Globus pallidus (tissue), 1 donor: ENCODE data around the gene KIF6.

ENCODE experiments used
- DNase-seq: peaks from one replicate; pipeline ENCODE4 v3.0.0-alpha.2; 2015; ENCODE audit warnings: low spot score

The KIF6 gene

GRCh38 chr6:39319621-39320362 is 405.4 kb downstream of the KIF6 start:
- DNase-seq: no peak

GRCh38 chr6:39317256-39317655 is 408.0 kb downstream of the KIF6 start:
- DNase-seq: no peak

- DNase-seq: no peak
These were observed 410.9 kb downstream of the KIF6 start, which contains the start of gene KCNK17 for GRCh38 chr6:39314273-39314795. Gene KCNK17 (minus strand): TSS chr6:39314419. CDS start chr6:39314320, 99 bp downstream.

DNA sequence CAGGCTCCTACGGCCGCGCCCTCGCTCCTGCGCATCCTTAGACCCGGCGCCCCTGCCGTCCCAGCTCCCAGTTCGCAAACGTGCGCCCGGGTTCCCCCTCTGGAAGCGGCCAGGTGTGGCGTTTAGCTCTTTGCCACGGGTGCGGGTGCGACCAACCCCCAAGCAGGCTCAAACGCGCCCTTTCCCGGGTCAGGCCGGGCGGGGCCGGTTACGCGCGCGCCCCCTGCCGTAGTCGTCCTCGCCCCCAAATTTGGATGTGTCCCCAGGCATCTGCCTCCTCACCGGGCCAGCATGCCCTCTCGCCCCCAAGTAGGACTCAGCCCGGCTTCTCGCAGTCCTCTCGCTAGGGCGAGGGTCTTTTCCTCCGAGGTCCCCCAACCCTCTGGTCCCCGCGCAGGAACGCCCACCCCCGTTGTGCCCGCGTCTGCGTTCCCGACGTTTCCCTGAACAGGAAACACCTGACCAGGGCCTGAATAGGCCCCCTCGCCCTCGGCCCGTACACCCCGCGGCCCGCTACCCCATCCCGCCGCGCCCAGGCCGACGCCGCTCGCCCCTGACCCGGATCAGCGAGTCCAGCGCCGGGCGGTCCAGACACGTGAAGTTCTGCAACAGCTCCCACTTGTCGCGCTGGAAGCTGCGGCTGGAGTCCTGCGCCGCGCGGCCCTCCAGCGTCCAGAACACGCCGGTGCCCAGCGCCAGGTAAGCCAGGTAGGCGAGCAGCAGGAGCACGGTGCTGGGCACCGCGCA is 411.5 kb downstream of the KIF6 start:
- no peak for DNase-seq

DNA sequence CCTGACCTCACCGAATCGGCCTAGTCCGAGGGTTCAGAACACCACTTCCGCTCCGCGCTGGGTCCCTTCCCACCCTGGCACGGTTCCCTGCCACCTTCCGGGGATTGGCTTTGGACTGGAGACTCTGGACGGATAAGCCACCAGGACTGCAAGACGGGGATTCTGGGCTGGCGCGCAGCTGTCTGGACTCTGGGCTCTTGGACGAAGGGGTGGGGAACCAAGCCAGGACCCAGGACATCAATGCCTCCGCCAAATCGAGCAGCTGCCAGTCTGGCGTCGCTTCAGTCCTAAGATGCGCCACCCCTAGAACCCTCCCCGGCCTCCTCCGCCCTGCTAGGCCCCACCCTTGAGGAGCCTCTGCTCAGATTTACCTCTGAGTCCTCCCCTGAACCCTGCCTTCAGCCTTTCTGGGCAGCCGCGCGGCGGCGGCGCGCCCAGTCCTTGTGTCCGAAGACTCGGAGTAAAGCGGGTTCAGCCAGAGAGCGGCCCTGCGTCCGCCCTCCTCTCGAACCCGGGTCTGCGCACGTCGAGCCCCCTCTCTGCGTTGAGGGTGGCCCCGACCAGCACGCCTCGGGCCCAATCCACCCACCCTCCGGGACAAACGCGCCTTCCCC is 412.2 kb downstream of the KIF6 start:
- DNase-seq: no peak

DNA sequence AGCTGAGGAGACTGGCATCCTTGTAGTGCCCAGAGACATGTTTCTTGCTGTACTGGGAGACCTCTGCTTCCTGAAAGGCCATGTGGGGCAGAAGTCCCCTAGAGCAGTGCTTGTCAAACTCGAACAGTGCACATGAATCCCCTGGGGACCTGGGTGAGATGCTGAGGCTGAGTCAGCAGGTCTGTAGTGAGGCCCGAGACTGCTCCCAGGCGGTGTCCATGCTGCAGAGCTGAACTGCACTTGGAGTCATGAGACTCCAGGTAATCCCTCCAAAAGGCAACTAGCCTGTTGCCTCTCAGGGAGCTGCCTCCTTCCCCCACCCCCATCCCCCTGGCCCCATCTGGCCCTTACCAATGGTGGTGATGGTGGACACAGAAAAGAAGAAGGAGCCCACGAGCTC is 414.7 kb downstream of the KIF6 start:
- DNase-seq: no peak

DNA sequence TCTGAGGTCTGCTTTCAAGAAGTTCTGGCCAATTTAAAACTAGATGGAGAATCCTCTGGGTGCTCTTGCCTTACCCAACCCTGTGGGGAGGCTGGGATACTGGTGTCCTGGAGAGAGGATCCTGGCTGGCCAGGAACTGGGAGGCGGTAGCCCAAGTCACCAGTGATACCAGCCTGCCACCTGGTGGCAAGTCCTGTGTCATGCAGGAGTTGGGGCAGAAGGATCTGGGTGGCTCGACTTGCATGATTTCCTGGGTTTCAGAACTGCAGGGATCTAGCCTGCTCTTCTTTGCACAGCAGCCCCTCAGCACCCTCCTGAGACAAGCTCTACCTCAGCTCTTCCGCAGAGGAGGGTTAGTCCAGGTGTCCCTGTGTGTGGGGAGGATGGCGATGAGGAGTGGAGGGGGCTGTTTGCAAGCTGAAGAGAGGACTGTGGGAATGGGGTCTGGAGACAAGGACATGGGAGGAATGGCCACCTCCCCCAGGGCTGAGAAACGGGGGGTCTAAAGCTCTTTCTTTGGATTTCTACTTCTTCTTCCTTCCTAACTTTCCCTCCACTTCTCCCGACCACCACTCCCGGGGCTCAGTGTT is 415.2 kb downstream of the KIF6 start:
- DNase-seq: peak; percentile 52

DNA sequence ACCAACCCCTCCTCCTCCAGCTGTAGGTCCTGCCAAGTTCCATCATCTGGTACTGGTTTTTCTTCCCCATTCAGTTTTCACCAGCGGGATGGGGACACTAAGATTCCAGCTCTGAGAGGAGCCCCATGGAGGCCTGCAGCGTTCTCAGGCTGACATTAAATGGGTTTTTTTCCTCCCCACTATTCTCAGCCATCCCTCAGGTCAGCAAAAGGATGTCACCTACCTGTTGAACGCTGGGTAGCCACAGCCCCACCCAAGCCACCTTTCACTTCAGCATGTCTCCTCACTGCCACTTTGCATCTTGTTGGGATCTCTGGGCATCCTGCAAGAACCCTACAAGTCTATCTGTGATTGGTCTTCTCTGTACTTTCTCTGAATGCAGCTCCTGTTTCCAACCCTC is 417.7 kb downstream of the KIF6 start:
- DNase-seq: no peak

DNA sequence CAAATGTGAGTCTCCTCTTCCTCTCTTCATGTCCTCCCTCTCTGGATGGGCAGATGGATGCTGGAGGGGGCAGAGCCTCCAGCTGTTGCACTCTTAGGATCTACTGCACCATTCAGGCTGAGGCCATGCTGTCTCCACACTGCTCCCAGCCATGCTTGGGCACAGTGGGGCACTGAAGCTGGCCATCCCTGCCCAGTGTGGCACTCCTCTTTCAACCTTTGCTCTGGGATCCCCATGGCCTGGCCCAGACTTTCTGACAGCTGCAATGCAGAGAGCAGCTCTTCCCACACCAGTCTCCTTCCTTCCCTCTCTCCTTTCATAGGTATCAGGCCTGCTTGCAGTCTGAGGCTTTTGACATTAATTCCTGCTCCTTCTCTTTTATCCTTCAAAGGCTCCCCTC is 420.3 kb downstream of the KIF6 start:
- DNase-seq: no peak

DNA sequence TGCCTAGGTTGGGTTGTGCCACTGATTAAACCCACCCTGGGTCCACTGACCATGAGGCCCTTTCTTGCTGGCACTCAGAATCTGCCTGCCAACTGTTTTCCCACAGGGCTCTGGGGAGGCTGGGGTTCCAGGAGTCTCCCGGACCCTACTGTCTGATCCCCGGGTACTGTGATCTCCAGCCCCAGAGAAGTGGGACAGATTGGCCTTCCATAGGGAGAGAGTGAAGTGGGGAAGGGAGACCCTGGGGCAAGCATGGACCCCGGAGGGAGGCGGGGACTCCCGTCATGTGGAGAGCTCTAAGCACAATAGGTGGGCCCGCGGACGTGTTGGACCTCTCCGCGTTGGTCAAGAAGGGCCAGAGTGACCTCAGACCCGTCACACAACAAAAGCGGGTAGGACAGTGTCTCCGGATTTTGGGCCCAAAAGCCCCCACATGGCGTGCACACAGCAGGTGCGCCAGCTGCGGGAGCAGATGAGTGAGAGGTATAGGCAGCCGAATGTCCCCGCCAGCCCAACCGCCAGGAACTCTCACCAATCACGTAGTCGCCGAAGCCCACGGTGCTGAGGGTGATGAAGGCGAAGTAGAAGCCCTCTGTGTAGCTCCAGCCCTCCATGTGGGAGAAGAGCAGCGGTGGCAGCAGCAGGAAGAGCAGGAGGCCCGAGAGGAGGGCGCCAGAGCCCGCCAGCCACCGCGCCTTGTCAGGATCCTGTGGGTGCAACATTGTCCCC is 421.6 kb downstream of the KIF6 start:
- no peak for DNase-seq

GRCh38 chr6:39302669-39303424 is 422.4 kb downstream of the KIF6 start:
- peak; percentile 58 for DNase-seq

GRCh38 chr6:39302011-39302410 is 423.2 kb downstream of the KIF6 start:
- no peak for DNase-seq

DNA sequence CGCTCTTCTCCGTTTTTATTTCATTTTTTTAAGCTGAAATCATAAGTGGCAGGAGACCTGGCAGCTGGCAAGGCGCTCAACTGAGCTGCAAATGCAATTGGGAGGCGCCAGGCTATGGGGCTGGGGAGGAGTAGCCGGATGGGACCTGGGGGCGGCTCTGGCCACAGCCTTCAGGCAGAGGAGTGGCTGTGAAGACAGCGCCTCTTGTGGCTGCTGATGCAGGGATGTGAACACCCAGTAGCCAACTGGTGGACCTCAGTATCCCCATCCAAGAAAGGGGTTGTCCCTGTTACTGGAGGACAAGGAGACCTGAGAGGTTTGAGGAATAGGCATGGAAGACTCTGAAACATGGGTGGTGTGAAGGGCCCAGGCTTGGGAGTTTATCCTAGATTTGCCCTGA is 423.6 kb downstream of the KIF6 start:
- no peak for DNase-seq

- DNase-seq: peak; percentile 43
These were observed 424.5 kb downstream of the KIF6 start for GRCh38 chr6:39300739-39301138.

DNA sequence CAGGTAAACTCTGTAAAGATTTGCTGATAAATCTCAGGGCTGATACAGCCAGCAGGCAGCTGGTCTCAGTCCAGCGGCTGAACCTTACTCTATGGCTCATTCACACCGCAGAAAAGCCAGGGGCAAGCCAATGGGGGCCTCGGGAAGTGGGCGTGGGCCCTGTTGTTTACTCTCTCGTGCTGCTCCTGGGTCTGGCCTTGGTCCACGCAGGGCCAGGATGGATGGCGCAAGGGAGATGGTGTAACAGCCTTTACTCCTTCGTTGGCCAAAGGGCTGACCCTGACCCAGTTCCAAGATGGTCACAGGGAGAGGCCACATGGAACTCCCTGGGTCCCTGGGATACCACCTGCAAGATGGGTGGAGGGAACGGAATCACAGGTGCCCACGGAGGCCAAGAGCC is 427.1 kb downstream of the KIF6 start:
- no peak for DNase-seq

DNA sequence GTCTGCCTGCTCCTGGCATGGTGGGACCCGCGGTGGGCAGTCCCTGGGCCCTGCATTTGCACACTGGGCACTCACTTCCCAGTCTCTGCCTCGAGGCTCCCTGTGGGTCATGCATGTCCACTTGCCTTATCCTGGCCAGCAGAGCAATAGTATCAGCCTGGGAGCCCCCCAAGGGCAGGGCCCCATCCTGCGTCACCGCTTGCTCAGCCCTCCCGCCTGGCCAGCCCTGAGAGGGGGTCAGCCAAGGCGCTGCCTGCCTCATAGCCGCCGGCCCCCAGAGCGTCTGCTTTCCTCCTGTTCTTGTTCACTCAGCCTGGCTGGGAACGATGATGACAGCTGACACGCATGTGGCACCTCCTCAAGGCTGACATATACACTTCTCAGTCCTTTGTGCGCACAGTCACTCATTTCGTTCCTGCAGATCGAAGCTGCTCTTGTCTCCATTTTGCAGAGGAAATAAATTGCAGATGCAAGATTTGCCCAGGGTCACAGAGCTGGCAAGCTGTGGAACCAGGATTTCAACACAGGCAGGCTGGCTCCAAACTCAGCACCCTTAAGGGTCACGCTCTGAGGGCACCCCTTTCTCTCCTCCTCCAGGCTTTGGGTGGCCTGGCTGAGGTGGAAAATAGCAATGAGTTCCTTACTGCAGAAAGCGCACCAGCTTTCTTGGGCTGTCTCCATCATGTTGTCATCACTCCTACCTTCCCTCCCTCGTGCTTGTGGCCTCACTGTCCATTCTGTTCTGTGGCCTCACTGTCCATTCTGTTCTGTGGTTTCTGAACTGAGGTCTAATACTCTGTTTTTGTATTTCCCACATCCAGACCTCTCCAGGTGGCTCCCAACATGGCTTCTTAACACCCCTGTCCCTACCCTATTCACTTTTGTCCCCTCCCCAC is 428.2 kb downstream of the KIF6 start:
- DNase-seq: no peak

DNA sequence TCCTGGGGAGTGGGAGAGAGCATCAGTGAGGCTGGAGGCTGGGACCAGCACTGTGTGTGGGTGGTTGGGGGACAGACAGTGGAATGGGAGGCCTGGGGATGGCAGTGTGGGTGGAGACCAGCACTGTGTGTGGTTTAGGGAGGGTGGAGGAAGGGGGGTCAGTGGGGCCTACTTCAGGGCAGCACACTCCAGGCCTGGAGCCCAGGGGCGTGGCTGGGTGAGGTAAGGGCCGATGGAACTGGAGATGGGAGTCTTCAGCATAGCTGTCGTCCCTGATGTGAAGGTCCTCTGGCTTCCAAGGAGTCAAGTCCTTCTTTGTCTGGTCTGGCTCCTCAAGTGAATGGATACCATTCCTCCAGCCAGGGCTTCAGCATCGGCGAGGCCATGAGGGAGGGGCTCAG is 429.6 kb downstream of the KIF6 start:
- DNase-seq: no peak

DNA sequence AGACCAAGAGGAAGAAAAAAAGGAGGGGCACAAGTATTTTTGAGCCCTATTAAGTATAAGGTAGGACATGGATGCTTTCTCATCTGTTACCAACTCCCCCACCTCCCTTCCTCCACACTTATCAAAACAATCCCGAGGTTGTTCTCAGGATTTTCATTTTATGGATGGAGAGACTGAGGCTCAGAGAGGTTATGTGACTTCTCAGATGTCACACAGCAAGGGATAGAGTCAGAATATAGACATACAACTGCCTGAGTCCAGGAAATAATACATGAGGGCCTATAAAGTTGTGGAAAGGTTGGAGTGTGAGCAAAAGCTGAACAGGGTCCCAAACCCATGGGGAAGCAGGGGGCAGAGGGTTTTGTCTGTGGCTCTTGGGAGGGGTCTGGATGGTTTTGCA is 430.3 kb downstream of the KIF6 start:
- DNase-seq: no peak

DNA sequence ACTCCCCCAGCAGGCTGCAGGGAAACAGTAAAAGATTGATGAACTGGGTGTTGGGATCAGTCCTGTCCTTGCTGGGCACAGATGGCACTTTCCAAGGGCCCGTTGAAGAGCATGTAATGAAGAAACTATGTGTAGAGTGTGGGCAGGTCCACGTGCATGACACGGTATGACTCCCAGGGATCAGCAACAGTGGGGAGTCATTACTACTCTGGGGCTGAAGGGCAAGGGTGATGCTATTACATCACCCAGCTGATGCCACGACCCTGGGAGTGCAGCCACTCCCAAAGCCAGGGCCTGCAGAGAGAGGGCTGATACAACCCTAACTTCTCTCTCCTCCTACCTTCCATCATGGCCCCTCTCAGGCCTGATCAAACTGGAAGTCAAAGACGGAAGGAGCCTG is 431.1 kb downstream of the KIF6 start:
- no peak for DNase-seq

GRCh38 chr6:39292637-39293036 is 432.6 kb downstream of the KIF6 start:
- no peak for DNase-seq
